K562 (cell line): Measurements from ENCODE around the gene RING1. TPM values are rescaled to one million over a fixed set of nuclear protein-coding genes. Genes with fewer than 3 reads are reported as not detected.

Experiments
- CTBP1 ChIP-seq: fragments of 450-650 bp; IDR thresholded peaks from 2 replicates; pipeline ENCODE4 v1.6.1; 2016; ENCODE audit warnings: borderline replicate concordance
- E2F6 ChIP-seq, 2 experiments: IDR thresholded peaks; 2 replicates each; pipeline ENCODE4 v1.6.1; 2011; ENCODE audit warnings: borderline replicate concordance in 1 of 2, control low read depth in 1 of 2, low read depth in 1 of 2, low read length in 1 of 2, mild to moderate bottlenecking in 1 of 2, mixed read lengths in 1 of 2, moderate library complexity in 1 of 2; ENCODE audit not compliant: insufficient read depth in 1 of 2, insufficient read length in 1 of 2, poor library complexity in 1 of 2, severe bottlenecking in 1 of 2; ENCODE audit errors: extremely low read depth in 1 of 2
- ESRRB ChIP-seq: fragments of 250-450 bp; sonication (Bioruptor Pico); IDR thresholded peaks from 2 replicates; pipeline ENCODE4 v1.5.0; 2020; ENCODE audit warnings: mild to moderate bottlenecking, moderate library complexity, borderline replicate concordance
- FOS ChIP-seq: IDR thresholded peaks from 3 replicates; pipeline ENCODE4 v1.6.1; 2011; ENCODE audit not compliant: insufficient read length; ENCODE audit errors: extremely low read depth
- HNRNPL ChIP-seq: fragments of 200-400 bp; formaldehyde crosslinking; IDR thresholded peaks from 2 replicates; pipeline ENCODE4 v1.6.1; 2017; ENCODE audit warnings: low read depth, mild to moderate bottlenecking, low read length
- HOMEZ ChIP-seq: fragments of 250-450 bp; sonication (Bioruptor Pico); IDR thresholded peaks from 2 replicates; pipeline ENCODE4 v1.4.0; 2020; ENCODE audit warnings: mild to moderate bottlenecking, moderate library complexity
- KDM2B ChIP-seq: fragments of 250-450 bp; sonication (Bioruptor Pico); IDR thresholded peaks from 2 replicates; pipeline ENCODE4 v1.8.0; 2021; ENCODE audit warnings: mild to moderate bottlenecking, moderate library complexity
- MAFF ChIP-seq: IDR thresholded peaks from 2 replicates; pipeline ENCODE4 v1.6.1; 2012; ENCODE audit warnings: low read length, improper control_type of control experiment
- NBN ChIP-seq: fragments of 450-650 bp; IDR thresholded peaks from 2 replicates; pipeline ENCODE4 v1.6.1; 2016; ENCODE audit warnings: low read depth, mild to moderate bottlenecking
- NCOA6 ChIP-seq: fragments of 450-650 bp; IDR thresholded peaks from 2 replicates; pipeline ENCODE4 v1.6.1; 2017; ENCODE audit warnings: mild to moderate bottlenecking
- NFRKB ChIP-seq: fragments of 450-650 bp; IDR thresholded peaks from 2 replicates; pipeline ENCODE4 v1.6.1; 2016; ENCODE audit warnings: low read depth
- OTX1 ChIP-seq: fragments of 450-650 bp; formaldehyde crosslinking; IDR thresholded peaks from 2 replicates; pipeline ENCODE4 v1.4.0; 2022; ENCODE audit warnings: mild to moderate bottlenecking
- PHB ChIP-seq: fragments of 250-450 bp; sonication (Bioruptor Pico); IDR thresholded peaks from 2 replicates; pipeline ENCODE4 v1.5.0; 2021
- POU5F1 ChIP-seq: fragments of 150-350 bp; IDR thresholded peaks from 2 replicates; pipeline ENCODE4 v1.6.1; 2014; ENCODE audit warnings: borderline replicate concordance, low read length, low read depth, mild to moderate bottlenecking; ENCODE audit not compliant: partially characterized antibody
- PTTG1 ChIP-seq: fragments of 450-650 bp; IDR thresholded peaks from 2 replicates; pipeline ENCODE4 v1.6.1; 2016; ENCODE audit warnings: low read depth, mild to moderate bottlenecking, missing genetic modification characterization, missing compliant biosample characterization
- PYGO2 ChIP-seq: fragments of 450-650 bp; IDR thresholded peaks from 2 replicates; pipeline ENCODE4 v1.6.1; 2016; ENCODE audit warnings: mild to moderate bottlenecking, missing genetic modification characterization, moderate library complexity, missing compliant biosample characterization
- SNRNP70 ChIP-seq: fragments of 200-400 bp; formaldehyde crosslinking; optimal IDR thresholded peaks from 2 replicates; pipeline ENCODE3; 2017; ENCODE audit warnings: low read depth, low read length
- TARDBP ChIP-seq: fragments of 450-650 bp; IDR thresholded peaks from 2 replicates; pipeline ENCODE4 v1.6.1; 2016
- TEAD4 ChIP-seq, 2 experiments: sonication (generic) in 1 of 2; formaldehyde crosslinking in 1 of 2; IDR thresholded peaks; 2 replicates each; pipeline versions ENCODE4 v1.6.1 to v1.8.0; 2012 to 2022; ENCODE audit warnings: borderline replicate concordance in 1 of 2, inconsistent platforms in 1 of 2, low read length in 1 of 2, mild to moderate bottlenecking in 1 of 2, missing genetic modification reagents in 1 of 2
- TRIM24 ChIP-seq, 2 experiments: fragments of 450-650 bp; IDR thresholded peaks; 2 replicates each; pipeline ENCODE4 v1.6.1; 2016
- WHSC1 ChIP-seq: IDR thresholded peaks from one replicate; pipeline ENCODE4 v1.6.1; 2012; ENCODE audit warnings: low read length, control low read depth, inconsistent platforms
- YBX1 ChIP-seq: fragments of 450-650 bp; IDR thresholded peaks from 2 replicates; pipeline ENCODE4 v1.7.1; 2016; ENCODE audit warnings: mild to moderate bottlenecking
- ZBTB9 ChIP-seq: fragments of 450-650 bp; formaldehyde crosslinking; IDR thresholded peaks from 2 replicates; pipeline ENCODE4 v1.4.0; 2020; ENCODE audit warnings: mild to moderate bottlenecking, moderate library complexity
- ZFX ChIP-seq: sonication (generic); formaldehyde crosslinking; IDR thresholded peaks from 2 replicates; pipeline ENCODE4 v1.8.0; 2022; ENCODE audit warnings: mild to moderate bottlenecking, missing genetic modification reagents, moderate library complexity
- ZNF12 ChIP-seq: sonication (generic); formaldehyde crosslinking; IDR thresholded peaks from 2 replicates; pipeline ENCODE4 v1.4.0; 2020; ENCODE audit warnings: mild to moderate bottlenecking, missing genetic modification reagents
- ZNF133 ChIP-seq: fragments of 250-450 bp; sonication (Bioruptor Pico); IDR thresholded peaks from 2 replicates; pipeline ENCODE4 v1.4.0; 2020; ENCODE audit warnings: mild to moderate bottlenecking
- ZNF24 ChIP-seq: fragments of 450-650 bp; IDR thresholded peaks from 2 replicates; pipeline ENCODE4 v1.6.1; 2016
- polyA plus RNA-seq, 8 experiments: library from polyadenylated mRNA; depleted of rRNA in 4 of 8; stranded (reverse) in 5 of 8; unstranded in 3 of 8; fragments of >200 nt; fragmentation: Nextera tagmentation in 2 of 8; fragmentation: Illumina TruSeq in 1 of 8; extraction: Ambion mirVana in 2 of 8; extraction: Trizol in 1 of 8; gene quantifications; 2 replicates each; pipeline versions ENCODE4 v1.2.1 to v1.2.3, GENCODE V29; 2011 to 2014; ENCODE audit warnings: inconsistent platforms in 1 of 8, missing spikeins in 1 of 8
- total RNA-seq, 7 experiments: library from RNA; depleted of rRNA in 6 of 7; stranded (reverse); fragments of >200 nt in 6 of 7; fragmentation: Illumina TruSeq in 2 of 7; extraction: Trizol in 2 of 7; gene quantifications; 2 replicates each; pipeline versions ENCODE4 v1.2.1 to v1.2.3, GENCODE V29; 2011 to 2021; ENCODE audit warnings: low replicate concordance in 1 of 7

RING1 gene
- total and polyA plus RNA-seq, 9 of the 15 experiments (the other 6 are each of a cell fraction or from before 2014, with no cell fraction given) = 4.2 to 59.1 (median 36.9) TPM

GRCh38 chr6:33248932-33249731 is 40.8 kb downstream of the RING1 start (continued):
- TF ChIP-seq NBN (no peak; the same call in none of the 2 replicates), ZNF133 (no peak), PHB (CRISPR knock-in tag) (0 out of 2 replicates have a peak, but pooled peaks have one; percentile 50), HOMEZ (0 out of 2 replicates have a peak, but pooled peaks have one; percentile 5), TRIM24 (IDR thresholded peaks at IDR 0.05) (0 out of 4 replicates have a peak, but pooled peaks of 1 of the 2 experiments have one; percentile 38), PTTG1 (tag) (no peak), ZNF12 (no peak), WHSC1 (no peak), KDM2B (CRISPR knock-in tag) (peak; percentile 92), CTBP1 (peak; percentile 96), ESRRB (CRISPR knock-in tag) (0 out of 2 replicates have a peak, but pooled peaks have one; percentile 53), YBX1 (no peak), TARDBP (no peak), NFRKB (peak; percentile 48), ZBTB9 (CRISPR knock-in tag) (peak; percentile 62; the same call in 1 of the 2 replicates), E2F6 (IDR thresholded peaks at IDR 0.05; ENCODE audit: borderline replicate concordance in 1 of 2, extremely low read depth in 1 of 2, insufficient read depth in 1 of 2, insufficient read length in 1 of 2, low read depth in 1 of 2, low read length in 1 of 2, poor library complexity in 1 of 2, severe bottlenecking in 1 of 2) (peak in 1 of 2 experiments; percentile 69), SNRNP70 (no peak), FOS (peak; percentile 73), NCOA6 (no peak), HNRNPL (peak; percentile 73; the same call in 1 of the 2 replicates), POU5F1 (no peak), TEAD4 (IDR thresholded peaks at IDR 0.05; ENCODE audit: low read length) (no peak; the same call in 1 of the 2 replicates), TEAD4 (CRISPR knock-in tag; IDR thresholded peaks at IDR 0.05; ENCODE audit: borderline replicate concordance) (no peak), PYGO2 (tag) (0 out of 2 replicates have a peak, but pooled peaks have one; percentile 16), ZNF24 (no peak), ZFX (CRISPR knock-in tag) (peak; percentile 87), OTX1 (CRISPR knock-in tag) (peak; percentile 73; the same call in 1 of the 2 replicates), MAFF (peak; percentile 65)
